GM23338 (cell line): Measurements from ENCODE around the gene PDRG1.

Experiments used
- CREB1 ChIP-seq: fragments of 250-450 bp; sonication (Bioruptor Pico); IDR thresholded peaks from 2 replicates; pipeline ENCODE4 v1.5.0; 2020; ENCODE audit warnings: low read depth, mild to moderate bottlenecking, moderate library complexity
- CTCF ChIP-seq, 2 experiments: fragments of 200-600 bp in 1 of 2; sonication (generic) in 1 of 2; conservative IDR thresholded peaks; 2 replicates each; pipeline versions ENCODE4 v1.5.1 to v1.6.1; 2016 to 2017; ENCODE audit warnings: antibody characterized with exemption in 2 of 2, low read depth in 2 of 2, mild to moderate bottlenecking in 2 of 2, moderate library complexity in 1 of 2
- EZH2 ChIP-seq: fragments of 200-600 bp; sonication (generic); IDR thresholded peaks from one replicate; pipeline ENCODE4 v1.8.0; 2017; ENCODE audit warnings: antibody characterized with exemption, mild to moderate bottlenecking, low read depth; ENCODE audit not compliant: unreplicated experiment
- EZH2phosphoT487 ChIP-seq: fragments of 200-600 bp; sonication (generic); IDR thresholded peaks from one replicate; pipeline ENCODE4 v1.8.1; 2018; ENCODE audit warnings: antibody characterized with exemption; ENCODE audit not compliant: unreplicated experiment
- NANOG ChIP-seq: IDR thresholded peaks from 2 replicates; pipeline ENCODE4 v1.6.1; 2016; ENCODE audit warnings: antibody characterized with exemption, borderline replicate concordance
- POLR2AphosphoS5 ChIP-seq: IDR thresholded peaks from 2 replicates; pipeline ENCODE4 v1.6.1; 2016; ENCODE audit warnings: antibody characterized with exemption, low read depth
- REST ChIP-seq: IDR thresholded peaks from one replicate; pipeline ENCODE4 v1.6.1; 2018; ENCODE audit warnings: antibody characterized with exemption; ENCODE audit not compliant: unreplicated experiment
- STAT1 ChIP-seq: IDR thresholded peaks from one replicate; pipeline ENCODE4 v1.6.1; 2016; ENCODE audit warnings: antibody characterized with exemption; ENCODE audit not compliant: unreplicated experiment
- ZNF462 ChIP-seq: fragments of 250-450 bp; sonication (Bioruptor Pico); IDR thresholded peaks from 2 replicates; pipeline ENCODE4 v1.5.0; 2020; ENCODE audit warnings: mild to moderate bottlenecking, moderate library complexity

GRCh38 chr20:31996996-31997395 lies 45.1 kb upstream of the PDRG1 start:
- TF ChIP-seq POLR2AphosphoS5 (no peak), CTCF (conservative IDR thresholded peaks at IDR 0.05; ENCODE audit: low read depth in 2 of 2) (no peak), REST (no peak), EZH2 (no peak), EZH2phosphoT487 (no peak), ZNF462 (no peak), NANOG (no peak), CREB1 (CRISPR knock-in tag) (no peak), STAT1 (no peak)
